Fibroblast of pulmonary artery (primary cell): ENCODE results near the gene MOB3B.

ENCODE experiments used
- DNase-seq: peaks from one replicate; pipeline ENCODE4 v3.0.0-alpha.2; 2010; ENCODE audit warnings: low read depth
- H3K4me3 ChIP-seq: replicated peaks from 2 replicates; pipeline ENCODE4 v1.5.1; 2011; ENCODE audit warnings: low read depth, mild to moderate bottlenecking, control low read depth, low read length, moderate library complexity
- TF ChIP-seq, protein P1 (sequence below): IDR thresholded peaks from 2 replicates; pipeline ENCODE4 v1.5.1; 2011; ENCODE audit warnings: mild to moderate bottlenecking, control low read depth, low read length, inconsistent platforms; ENCODE audit errors: missing control alignments

The MOB3B gene

DNA sequence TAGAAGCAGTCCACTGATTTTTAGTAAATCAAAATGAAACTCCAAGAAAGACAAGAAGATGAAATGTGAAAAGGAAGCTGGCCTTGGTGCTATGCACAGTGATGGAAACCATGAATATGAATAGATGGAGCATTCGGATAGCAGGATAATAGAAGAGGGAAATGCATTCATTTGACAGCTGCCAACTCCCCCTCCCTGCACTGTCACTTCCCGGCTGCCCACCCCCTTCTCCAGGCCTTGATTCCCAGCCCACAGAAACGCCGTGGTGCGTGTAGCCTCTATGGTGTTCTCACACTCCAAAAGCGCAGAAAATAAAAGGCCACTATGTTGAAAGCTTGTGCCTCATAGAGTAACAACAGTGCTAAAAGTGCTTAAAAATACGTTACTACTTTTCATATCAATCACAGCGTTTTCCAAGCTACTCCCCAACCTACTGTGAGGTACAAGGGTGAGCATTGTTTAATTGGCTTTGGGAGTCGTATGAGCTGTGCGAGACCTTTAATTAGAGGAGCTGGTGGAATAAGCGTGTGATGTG, 31.7 kb downstream of the MOB3B start:
- TF ChIP-seq, protein P1, sequence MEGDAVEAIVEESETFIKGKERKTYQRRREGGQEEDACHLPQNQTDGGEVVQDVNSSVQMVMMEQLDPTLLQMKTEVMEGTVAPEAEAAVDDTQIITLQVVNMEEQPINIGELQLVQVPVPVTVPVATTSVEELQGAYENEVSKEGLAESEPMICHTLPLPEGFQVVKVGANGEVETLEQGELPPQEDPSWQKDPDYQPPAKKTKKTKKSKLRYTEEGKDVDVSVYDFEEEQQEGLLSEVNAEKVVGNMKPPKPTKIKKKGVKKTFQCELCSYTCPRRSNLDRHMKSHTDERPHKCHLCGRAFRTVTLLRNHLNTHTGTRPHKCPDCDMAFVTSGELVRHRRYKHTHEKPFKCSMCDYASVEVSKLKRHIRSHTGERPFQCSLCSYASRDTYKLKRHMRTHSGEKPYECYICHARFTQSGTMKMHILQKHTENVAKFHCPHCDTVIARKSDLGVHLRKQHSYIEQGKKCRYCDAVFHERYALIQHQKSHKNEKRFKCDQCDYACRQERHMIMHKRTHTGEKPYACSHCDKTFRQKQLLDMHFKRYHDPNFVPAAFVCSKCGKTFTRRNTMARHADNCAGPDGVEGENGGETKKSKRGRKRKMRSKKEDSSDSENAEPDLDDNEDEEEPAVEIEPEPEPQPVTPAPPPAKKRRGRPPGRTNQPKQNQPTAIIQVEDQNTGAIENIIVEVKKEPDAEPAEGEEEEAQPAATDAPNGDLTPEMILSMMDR = no peak
- H3K4me3 ChIP-seq = no peak overlapping the region
- no peak for DNase-seq

DNA sequence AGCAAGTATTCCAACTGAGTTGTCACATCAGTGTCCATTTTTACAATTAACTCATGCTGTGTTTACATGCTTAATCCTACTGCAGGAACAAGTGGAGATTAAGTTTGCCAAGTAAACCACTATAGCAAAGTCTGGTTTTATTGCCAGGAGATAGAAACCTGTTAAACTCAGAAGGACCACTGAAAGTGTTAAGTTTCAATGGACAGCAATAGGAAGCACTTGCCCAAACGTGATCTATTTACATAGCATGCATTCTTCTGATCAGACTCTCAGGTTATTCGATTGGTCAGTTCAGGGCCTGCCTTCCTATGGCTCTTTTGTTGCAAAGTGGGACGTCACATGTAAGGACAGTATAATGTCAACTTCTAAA, 33.5 kb downstream of the MOB3B start:
- no peak overlapping the region for H3K4me3 ChIP-seq
- no peak for DNase-seq
- TF ChIP-seq, protein P1 = no peak

DNA sequence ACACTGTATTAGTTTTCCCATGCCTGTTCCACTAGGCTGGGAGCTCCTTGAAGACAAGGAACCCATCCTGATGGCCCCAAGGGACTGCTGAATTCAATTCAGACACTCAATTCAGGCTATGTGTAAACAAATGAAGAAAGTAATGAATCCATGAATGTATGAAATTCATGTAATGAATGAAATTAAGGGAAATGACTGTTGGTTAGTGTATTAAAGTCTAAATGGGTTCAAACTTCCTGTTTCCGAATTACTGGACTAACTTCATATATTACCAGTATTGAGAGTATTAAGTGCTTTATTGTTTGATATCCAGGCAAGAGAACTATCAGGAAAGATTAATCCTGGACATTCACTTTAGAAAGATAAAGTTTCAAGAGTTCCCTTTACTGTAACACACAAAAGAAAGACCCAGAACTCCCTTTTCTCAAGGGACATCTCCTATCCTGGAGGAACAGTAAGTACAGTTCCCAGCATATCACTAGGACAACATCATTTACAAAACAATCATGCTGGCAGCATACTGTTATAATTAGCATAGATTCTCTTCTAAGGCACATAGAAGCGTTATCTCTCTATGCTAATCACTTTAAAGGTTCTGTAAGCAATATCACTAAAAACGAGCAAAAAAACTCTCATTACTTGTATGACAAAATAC, 34.0 kb downstream of the MOB3B start:
- no peak overlapping the region for H3K4me3 ChIP-seq
- no peak for DNase-seq
- TF ChIP-seq, protein P1 = no peak

DNA sequence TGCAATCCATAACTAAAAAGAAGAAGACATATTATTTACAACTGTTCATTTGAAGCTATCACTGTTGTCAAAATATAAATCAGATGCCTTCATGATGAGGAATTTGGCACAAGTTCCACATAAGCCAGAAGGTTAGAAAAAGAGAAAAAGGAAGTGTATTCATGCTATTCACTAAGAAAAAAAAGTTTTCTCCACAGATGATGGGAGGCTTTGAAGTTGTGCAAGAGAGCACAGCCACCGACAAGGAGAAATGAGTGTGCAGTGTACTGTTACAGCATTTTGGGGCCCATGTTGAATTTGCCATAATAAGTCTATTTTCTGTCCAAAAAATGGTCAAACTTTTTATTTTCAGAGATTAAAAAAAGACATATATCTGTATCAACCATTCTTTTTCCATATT, 38.5 kb downstream of the MOB3B start:
- H3K4me3 ChIP-seq = no peak overlapping the region
- TF ChIP-seq, protein P1 = no peak
- peak; percentile 35 for DNase-seq

DNA sequence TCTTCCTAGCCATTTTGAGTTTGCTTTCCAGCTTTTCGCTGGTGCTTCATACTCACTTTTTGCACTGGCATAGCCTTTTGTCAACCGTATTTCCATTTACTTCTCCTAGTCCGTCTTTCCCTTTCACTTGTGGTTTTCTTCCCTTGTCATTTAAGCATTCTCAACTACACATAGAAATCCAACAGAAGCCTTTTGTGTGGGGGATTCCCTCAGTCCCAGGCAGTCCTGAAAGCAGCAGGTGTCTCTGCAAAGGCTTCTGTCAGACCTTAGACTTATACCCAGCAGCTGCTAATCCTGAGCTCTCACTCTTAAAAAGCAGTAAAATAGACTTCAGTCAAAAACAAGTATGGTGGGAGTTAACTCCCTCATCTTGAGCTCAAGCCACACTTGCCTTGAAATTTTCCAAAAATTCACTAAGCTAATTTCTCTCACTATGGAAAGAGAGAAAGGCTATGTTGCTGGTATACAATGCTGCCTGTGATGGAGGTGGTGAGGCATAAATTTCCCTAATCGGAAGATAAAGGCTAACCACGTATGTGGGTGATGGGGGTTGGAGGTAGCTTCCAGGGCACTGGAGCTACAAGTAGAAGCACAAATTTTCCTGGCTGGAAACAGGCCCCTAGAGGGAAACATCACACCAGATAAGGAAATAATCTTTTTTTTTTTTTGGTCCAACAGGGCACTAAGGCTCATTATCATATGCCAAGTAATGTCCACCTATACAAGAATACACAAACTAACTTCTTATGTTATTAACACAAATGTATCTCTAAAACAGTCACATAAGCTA, 40.3 kb downstream of the MOB3B start:
- DNase-seq = no peak
- H3K4me3 ChIP-seq = no peak overlapping the region
- TF ChIP-seq, protein P1 = no peak

DNA sequence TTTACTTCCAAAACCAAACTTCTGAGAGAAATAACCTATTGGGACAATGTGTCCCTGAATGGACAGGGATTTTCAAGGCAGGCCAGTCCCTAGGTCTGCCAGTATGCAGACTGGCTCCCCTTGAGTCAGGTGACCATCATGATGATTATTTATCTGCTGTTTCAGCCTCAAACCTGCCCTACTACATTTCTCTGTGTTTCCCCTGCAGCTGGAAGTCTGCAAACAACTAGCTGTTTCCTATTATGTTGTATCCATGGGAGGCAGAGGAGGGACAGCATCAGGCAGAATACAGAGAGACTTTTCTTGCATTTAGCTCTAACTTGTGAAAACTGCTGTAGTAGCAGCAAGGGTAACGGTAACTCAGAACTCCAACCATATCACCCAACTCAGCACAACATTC, 41.7 kb downstream of the MOB3B start:
- TF ChIP-seq, protein P1 = no peak

More for the DNA sequence above, 41.7 kb downstream of the MOB3B start:
- no peak overlapping the region for H3K4me3 ChIP-seq
- no peak for DNase-seq
